Thoracic aorta (tissue), 2 donors: Measurements from ENCODE around the gene AZIN2. TPM values are rescaled to one million over a fixed set of nuclear protein-coding genes. Genes with fewer than 3 reads are reported as not detected.

Experiments used
- ATAC-seq: fragments of 150-250 bp; one replicate; pipeline ENCODE4 v1.8.0; 2017; ENCODE audit warnings: low read depth; ENCODE audit not compliant: insufficient number of reproducible peaks, low FRiP score
- DNase-seq: peaks from one replicate; pipeline ENCODE4 v3.0.0-alpha.2; 2020; ENCODE audit warnings: low spot score
- H3K27ac ChIP-seq, 2 donors: fragments of 200-600 bp; sonication (generic); 1 replicate in 1 of 2; 2 replicates in 1 of 2; pipeline ENCODE4 v1.5.1; 2016; ENCODE audit warnings: mild to moderate bottlenecking in 2 of 2, moderate library complexity in 2 of 2
- H3K27me3 ChIP-seq: fragments of 200-600 bp; sonication (generic); replicated peaks from 2 replicates; pipeline ENCODE4 v1.6.0; 2016; ENCODE audit warnings: mild to moderate bottlenecking; ENCODE audit not compliant: insufficient read depth
- H3K36me3 ChIP-seq: fragments of 200-600 bp; sonication (generic); one replicate; pipeline ENCODE4 v1.5.1; 2016
- H3K4me1 ChIP-seq, 2 donors: fragments of 200-600 bp; sonication (generic); 1 replicate in 1 of 2; 2 replicates in 1 of 2; pipeline versions ENCODE4 v1.5.1 to v1.6.0; 2016; ENCODE audit warnings: low read depth in 2 of 2, mild to moderate bottlenecking in 1 of 2; ENCODE audit not compliant: control insufficient read depth in 1 of 2
- H3K4me3 ChIP-seq: fragments of 200-600 bp; sonication (generic); 2 replicates; pipeline ENCODE4 v1.5.1; 2016; ENCODE audit warnings: mild to moderate bottlenecking
- H3K9me3 ChIP-seq: fragments of 200-600 bp; sonication (generic); 2 replicates; pipeline ENCODE4 v1.5.1; 2016
- total RNA-seq, 2 donors: library from RNA; depleted of rRNA; stranded (reverse); fragments of >200 nt; gene quantifications; one replicate each; pipeline versions ENCODE4 v1.1.0 to v1.2.3, GENCODE V29; 2016
- TF ChIP-seq, protein P1 (sequence below): fragments of 200-600 bp; sonication (generic); IDR thresholded peaks from one replicate; pipeline ENCODE4 v1.5.1; 2019; ENCODE audit warnings: antibody characterized with exemption

AZIN2 gene
- total RNA-seq, 2 donors from 2014 or later: 5.6 to 6.2 TPM

- H3K27ac ChIP-seq: peak overlapping the region in 1 of 2 donors; percentile 33
- no peak overlapping the region for H3K4me3 ChIP-seq
- H3K27me3 ChIP-seq: no peaks in the 10 kb centered on the region
- peaks cover 22% of the 10 kb centered on the region for H3K36me3 ChIP-seq
- no peak for DNase-seq
- peaks cover 0 to 21% of the 10 kb centered on the region in 2 donors for H3K4me1 ChIP-seq
- TF ChIP-seq, protein P1, sequence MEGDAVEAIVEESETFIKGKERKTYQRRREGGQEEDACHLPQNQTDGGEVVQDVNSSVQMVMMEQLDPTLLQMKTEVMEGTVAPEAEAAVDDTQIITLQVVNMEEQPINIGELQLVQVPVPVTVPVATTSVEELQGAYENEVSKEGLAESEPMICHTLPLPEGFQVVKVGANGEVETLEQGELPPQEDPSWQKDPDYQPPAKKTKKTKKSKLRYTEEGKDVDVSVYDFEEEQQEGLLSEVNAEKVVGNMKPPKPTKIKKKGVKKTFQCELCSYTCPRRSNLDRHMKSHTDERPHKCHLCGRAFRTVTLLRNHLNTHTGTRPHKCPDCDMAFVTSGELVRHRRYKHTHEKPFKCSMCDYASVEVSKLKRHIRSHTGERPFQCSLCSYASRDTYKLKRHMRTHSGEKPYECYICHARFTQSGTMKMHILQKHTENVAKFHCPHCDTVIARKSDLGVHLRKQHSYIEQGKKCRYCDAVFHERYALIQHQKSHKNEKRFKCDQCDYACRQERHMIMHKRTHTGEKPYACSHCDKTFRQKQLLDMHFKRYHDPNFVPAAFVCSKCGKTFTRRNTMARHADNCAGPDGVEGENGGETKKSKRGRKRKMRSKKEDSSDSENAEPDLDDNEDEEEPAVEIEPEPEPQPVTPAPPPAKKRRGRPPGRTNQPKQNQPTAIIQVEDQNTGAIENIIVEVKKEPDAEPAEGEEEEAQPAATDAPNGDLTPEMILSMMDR: no peak
- no peak for ATAC-seq
- H3K9me3 ChIP-seq: no peaks in the 10 kb centered on the region
Measured at GRCh38 chr1:33141781-33142180, 60.8 kb downstream of the AZIN2 start.

GRCh38 chr1:33142483-33143064 lies 61.6 kb downstream of the AZIN2 start:
- Histone ChIP-seq H3K27me3 (no peaks in the 10 kb centered on the region), H3K4me1 (peaks cover 0 to 21% of the 10 kb centered on the region in 2 donors), H3K9me3 (no peaks in the 10 kb centered on the region), H3K4me3 (no peak overlapping the region), H3K27ac (peak overlapping the region in 1 of 2 donors; percentile 20), H3K36me3 (peaks cover 26% of the 10 kb centered on the region)
- no peak for ATAC-seq
- no peak for DNase-seq
- TF ChIP-seq, protein P1: no peak

DNA sequence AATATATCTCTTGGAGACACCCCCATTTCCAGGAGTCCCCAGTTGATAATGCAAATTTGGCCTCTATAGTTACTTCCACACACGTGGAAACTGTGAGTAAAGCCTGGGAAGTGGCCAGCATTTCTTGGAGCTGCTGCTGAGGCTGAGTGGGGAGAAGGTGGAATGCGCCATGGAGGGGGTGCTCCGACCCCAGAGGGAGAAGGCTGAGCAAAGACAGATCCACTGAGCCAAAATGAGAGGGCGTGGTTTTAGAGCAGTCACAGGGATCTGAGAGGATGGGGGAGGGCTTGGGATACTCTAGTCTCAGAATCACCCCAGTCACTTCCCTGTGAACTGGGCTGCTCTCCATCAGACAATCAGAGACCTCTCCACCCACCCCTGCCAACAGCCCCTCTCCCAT lies 62.2 kb downstream of the AZIN2 start:
- peak overlapping the region in 1 of 2 donors; percentile 20 for H3K27ac ChIP-seq
- ATAC-seq: no peak

GRCh38 chr1:33143698-33144097 lies 62.7 kb downstream of the AZIN2 start:
- TF ChIP-seq, protein P1: no peak
- Histone ChIP-seq H3K27me3 (no peaks in the 10 kb centered on the region), H3K4me1 (peaks cover 0 to 21% of the 10 kb centered on the region in 2 donors), H3K9me3 (no peaks in the 10 kb centered on the region), H3K4me3 (no peak overlapping the region), H3K27ac (no peak overlapping the region), H3K36me3 (peaks cover 26% of the 10 kb centered on the region)
- no peak for DNase-seq
- no peak for ATAC-seq

More for the DNA sequence above, 62.2 kb downstream of the AZIN2 start:
- Histone ChIP-seq H3K4me1 (peaks cover 0 to 21% of the 10 kb centered on the region in 2 donors), H3K27me3 (no peaks in the 10 kb centered on the region), H3K36me3 (peaks cover 26% of the 10 kb centered on the region), H3K9me3 (no peaks in the 10 kb centered on the region), H3K4me3 (no peak overlapping the region)
- TF ChIP-seq, protein P1: no peak
- DNase-seq: no peak

GRCh38 chr1:33146003-33146402 lies 65.0 kb downstream of the AZIN2 start:
- Histone ChIP-seq H3K27me3 (no peaks in the 10 kb centered on the region), H3K27ac (no peak overlapping the region), H3K9me3 (no peaks in the 10 kb centered on the region), H3K36me3 (peaks cover 26% of the 10 kb centered on the region), H3K4me1 (peaks cover 0 to 22% of the 10 kb centered on the region in 2 donors), H3K4me3 (no peak overlapping the region)
- TF ChIP-seq, protein P1: no peak
- ATAC-seq: no peak
- DNase-seq: no peak
